Left lung (tissue), 10 donors: ENCODE measurements around the gene FBXL17. TPM values are rescaled to one million over a fixed set of nuclear protein-coding genes. Genes with fewer than 3 reads are reported as not detected.

ENCODE experiments used
- ATAC-seq: fragments of 200-7000 bp; cut with Tn5 transposase; one replicate; pipeline ENCODE4 v1.9.1; 2020; ENCODE audit warnings: moderate library complexity
- DNase-seq, 4 donors: peaks; one replicate each; pipeline ENCODE4 v3.0.0-alpha.2; 2013 to 2020
- H3K27ac ChIP-seq, 2 donors: fragments of 200-600 bp; sonication (generic) in 1 of 2; one replicate each; pipeline versions ENCODE4 v1.5.0 to v1.8.0; 2020 to 2021
- H3K27me3 ChIP-seq, 2 donors: fragments of 200-600 bp; sonication (generic) in 1 of 2; one replicate each; pipeline versions ENCODE4 v1.5.0 to v1.8.0; 2020 to 2021
- H3K36me3 ChIP-seq, 2 donors: fragments of 200-600 bp; sonication (generic) in 1 of 2; one replicate each; pipeline versions ENCODE4 v1.5.0 to v1.8.0; 2020 to 2021
- H3K4me1 ChIP-seq, 2 donors: fragments of 200-600 bp; one replicate each; pipeline ENCODE4 v1.8.0; 2021
- H3K4me3 ChIP-seq, 2 donors: fragments of 200-600 bp; sonication (generic) in 1 of 2; one replicate each; pipeline versions ENCODE4 v1.5.0 to v1.8.0; 2020 to 2021; ENCODE audit warnings: mild to moderate bottlenecking in 1 of 2
- H3K9me3 ChIP-seq, 2 donors: fragments of 200-600 bp; sonication (generic) in 1 of 2; one replicate each; pipeline versions ENCODE4 v1.5.0 to v1.8.0; 2020 to 2021
- intact Hi-C, 2 donors: fragments of 100-400 bp; cut with DNase I; formaldehyde crosslinking; loops; one replicate each; pipeline versions ENCODE4 v1.11.2 to v1.14.2; 2022
- polyA plus RNA-seq, 6 donors: library from polyadenylated mRNA; unstranded; fragments of 120-200 nt; gene quantifications; one replicate each; pipeline ENCODE4 v1.2.1, GENCODE V29; 2013; ENCODE audit not compliant: insufficient read length in 6 of 6
- total RNA-seq, 2 donors: library from RNA; stranded (reverse); fragmentation: NEBNext Ultra II Directional; extraction: Animal tissue kit (Norgen Biotek cat#: 25700); gene quantifications; one replicate each; pipeline ENCODE4 v1.2.1, GENCODE V29; 2021
- TF ChIP-seq, protein P1 (sequence below), 2 donors: fragments of 200-600 bp; sonication (generic) in 1 of 2; IDR thresholded peaks; one replicate each; pipeline versions ENCODE4 v1.5.0 to v1.8.0; 2021; ENCODE audit warnings: antibody characterized with exemption in 2 of 2
- donor health status: DM: no; HTN: yes; CAD: no.
- donor health status: DM: no; HTN: no; CAD: no.

Gene FBXL17
- total and polyA plus RNA-seq, 8 donors: 11.8 to 23.8 (median 19.8) TPM

DNA sequence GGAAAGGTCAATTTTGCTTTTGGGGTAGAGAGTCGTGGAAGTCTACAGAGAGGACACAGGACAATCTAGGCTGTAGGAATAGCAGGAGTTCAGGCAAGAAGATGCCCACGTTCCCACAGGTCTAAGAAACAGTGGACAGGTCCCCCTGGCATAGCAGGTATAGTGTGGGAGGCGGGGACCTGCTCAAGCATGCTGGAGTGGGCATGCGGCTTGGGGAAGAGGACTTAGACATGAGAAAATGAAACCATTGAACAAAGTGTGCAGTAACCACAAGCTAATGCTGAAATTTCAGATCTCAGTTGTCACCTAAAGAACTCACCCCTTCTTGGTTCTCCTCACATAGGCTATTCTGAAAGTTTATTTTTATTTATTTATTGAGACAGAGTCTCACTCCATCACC lies 568.3 kb downstream of the FBXL17 start:
- Histone ChIP-seq H3K36me3 (no peaks in the 10 kb centered on the region), H3K27ac (no peak overlapping the region), H3K27me3 (no peaks in the 10 kb centered on the region), H3K4me1 (no peaks in the 10 kb centered on the region), H3K4me3 (no peak overlapping the region), H3K9me3 (no peaks in the 10 kb centered on the region)
- intact Hi-C loops: no loop called here
- DNase-seq (no peak), ATAC-seq (no peak)
- TF ChIP-seq, protein P1, sequence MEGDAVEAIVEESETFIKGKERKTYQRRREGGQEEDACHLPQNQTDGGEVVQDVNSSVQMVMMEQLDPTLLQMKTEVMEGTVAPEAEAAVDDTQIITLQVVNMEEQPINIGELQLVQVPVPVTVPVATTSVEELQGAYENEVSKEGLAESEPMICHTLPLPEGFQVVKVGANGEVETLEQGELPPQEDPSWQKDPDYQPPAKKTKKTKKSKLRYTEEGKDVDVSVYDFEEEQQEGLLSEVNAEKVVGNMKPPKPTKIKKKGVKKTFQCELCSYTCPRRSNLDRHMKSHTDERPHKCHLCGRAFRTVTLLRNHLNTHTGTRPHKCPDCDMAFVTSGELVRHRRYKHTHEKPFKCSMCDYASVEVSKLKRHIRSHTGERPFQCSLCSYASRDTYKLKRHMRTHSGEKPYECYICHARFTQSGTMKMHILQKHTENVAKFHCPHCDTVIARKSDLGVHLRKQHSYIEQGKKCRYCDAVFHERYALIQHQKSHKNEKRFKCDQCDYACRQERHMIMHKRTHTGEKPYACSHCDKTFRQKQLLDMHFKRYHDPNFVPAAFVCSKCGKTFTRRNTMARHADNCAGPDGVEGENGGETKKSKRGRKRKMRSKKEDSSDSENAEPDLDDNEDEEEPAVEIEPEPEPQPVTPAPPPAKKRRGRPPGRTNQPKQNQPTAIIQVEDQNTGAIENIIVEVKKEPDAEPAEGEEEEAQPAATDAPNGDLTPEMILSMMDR (IDR thresholded peaks at IDR 0.05): no peak

DNA sequence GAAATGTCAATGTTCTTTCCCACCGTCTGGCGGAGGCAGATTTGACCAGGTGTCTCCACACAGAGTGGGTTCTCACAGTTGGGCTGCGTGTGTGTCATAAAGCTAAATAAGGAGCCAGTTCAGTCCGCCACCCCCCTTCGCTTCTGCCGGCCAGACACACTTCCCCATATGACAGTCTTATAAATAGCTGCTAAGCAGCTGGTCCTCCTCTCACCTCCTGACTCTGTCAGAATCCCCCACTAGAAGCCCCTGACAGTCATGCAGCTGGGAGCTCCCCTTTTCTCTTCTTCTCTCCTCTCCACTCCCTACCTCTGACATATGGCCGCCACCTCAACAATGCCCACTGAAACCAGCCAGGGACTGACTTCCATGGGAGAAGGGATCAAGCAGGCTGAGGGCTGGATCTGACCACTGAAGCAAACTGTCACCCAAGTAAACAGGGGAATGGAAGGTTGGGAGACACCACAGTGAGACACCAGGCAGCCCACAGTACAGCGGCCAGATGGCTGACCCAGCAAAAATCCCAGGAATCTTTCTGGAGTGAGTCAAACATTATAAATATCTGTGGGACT lies 569.2 kb downstream of the FBXL17 start:
- DNase-seq (no peak), ATAC-seq (no peak)
- intact Hi-C loops: no loop called here
- H3K9me3 ChIP-seq: no peaks in the 10 kb centered on the region
- H3K4me3 ChIP-seq: no peak overlapping the region
- no peaks in the 10 kb centered on the region for H3K27me3 ChIP-seq
- no peaks in the 10 kb centered on the region for H3K36me3 ChIP-seq
- TF ChIP-seq, protein P1 (IDR thresholded peaks at IDR 0.05): no peak
- H3K27ac ChIP-seq: no peak overlapping the region
- H3K4me1 ChIP-seq: no peaks in the 10 kb centered on the region

DNA sequence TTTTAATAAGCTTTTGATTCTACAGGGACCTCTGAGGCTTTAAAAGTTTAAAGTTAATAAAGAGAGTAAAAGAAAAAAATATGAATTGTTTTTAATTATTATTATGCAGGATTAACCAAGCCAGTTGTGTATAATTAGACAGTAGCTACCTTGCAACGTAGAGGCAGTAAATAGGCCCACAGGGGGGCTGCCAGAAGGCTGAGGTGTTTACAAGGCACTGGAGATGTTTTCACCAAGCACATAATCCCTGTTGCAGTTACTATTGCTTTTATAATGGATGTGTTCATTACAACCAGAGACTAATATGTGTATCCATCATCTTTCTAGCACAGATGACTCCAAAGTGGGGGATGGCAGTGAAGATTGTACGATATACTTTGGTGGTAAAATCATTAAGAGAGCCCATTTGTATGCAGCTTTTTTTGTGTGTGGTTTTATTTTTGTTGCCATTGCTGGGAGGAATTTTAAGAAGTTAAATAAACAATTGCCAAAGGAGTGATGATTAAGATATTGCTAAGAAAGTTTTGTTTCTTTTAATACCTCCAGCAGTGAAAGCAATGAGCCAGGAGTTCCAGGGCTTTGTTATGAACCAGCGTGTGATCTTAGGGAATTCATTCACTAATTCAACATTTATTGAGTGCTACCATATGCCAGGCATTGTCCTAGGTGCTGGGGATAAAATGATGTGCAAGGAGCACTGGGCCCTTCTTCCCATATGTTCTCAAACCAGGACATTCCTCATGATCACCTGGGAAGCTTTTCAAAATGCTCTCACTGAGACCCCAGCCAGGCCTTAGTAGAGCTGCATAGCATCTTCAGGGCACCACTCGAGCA lies 572.5 kb downstream of the FBXL17 start:
- H3K36me3 ChIP-seq: no peaks in the 10 kb centered on the region
- H3K27me3 ChIP-seq: no peaks in the 10 kb centered on the region
- no peak overlapping the region for H3K27ac ChIP-seq
- H3K4me1 ChIP-seq: no peaks in the 10 kb centered on the region
- no peak for ATAC-seq
- DNase-seq: no peak
- TF ChIP-seq, protein P1 (IDR thresholded peaks at IDR 0.05): no peak
- H3K9me3 ChIP-seq: no peaks in the 10 kb centered on the region
- no peak overlapping the region for H3K4me3 ChIP-seq
- intact Hi-C loops: no loop called here
